ENCODE results near the gene KIF12. TPM values are rescaled to one million over a fixed set of nuclear protein-coding genes. Genes with fewer than 3 reads are reported as not detected.
"Not testable (repeated sequence)": the region's sequence is repeated elsewhere in the genome, so short reads cannot be mapped to it uniquely, and the experiment has no call there.

Gene KIF12
- total RNA-seq, 2 experiments from 2014 or later = not detected

DNA sequence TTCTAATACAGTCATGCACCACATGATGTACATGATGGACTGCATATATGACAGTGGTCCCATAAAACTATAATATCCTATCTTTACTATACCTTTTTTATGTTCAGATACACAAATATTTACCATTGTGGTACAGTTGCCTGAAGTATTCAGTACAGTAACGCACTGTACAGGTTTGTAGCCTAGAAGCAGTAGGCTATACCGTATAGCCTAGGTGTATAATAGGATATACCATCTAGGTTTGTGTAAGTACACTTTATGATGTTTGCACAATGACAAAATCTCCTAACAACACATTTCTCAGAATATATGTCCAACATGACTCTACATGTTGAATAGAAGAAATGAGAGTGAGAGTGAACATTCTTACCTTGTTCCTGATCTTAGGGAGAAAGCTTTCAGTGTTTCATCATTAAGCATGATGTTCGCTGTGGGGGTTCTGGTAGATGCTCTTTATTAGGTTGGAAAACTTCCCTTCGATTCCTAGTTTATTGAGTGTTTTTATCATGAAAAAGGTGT is 52.8 kb downstream of the KIF12 start:
- no peak for TF ChIP-seq CTCF (IDR thresholded peaks at IDR 0.05)
- ChIA-PET CTCF (interaction anchor here (1.4 kb wide), 1 partner anchor 37 kb away, joined by 3 read pairs; no protein-coding TSS in a partner anchor), POLR2A (no interaction called here)
- Mint-ChIP-seq H3K36me3 (ENCODE audit: low read depth) (no peaks in the 10 kb centered on the region), H3K9me3 (no peaks in the 10 kb centered on the region), H3K27ac (no peak overlapping the region), H3K4me3 (no peak overlapping the region), H3K27me3 (no peaks in the 10 kb centered on the region), H3K4me1 (ENCODE audit: low read depth) (no peaks in the 10 kb centered on the region)
- intact Hi-C loops (cut with micrococcal nuclease) = no loop called here
- ATAC-seq (no peak), DNase-seq (no peak)

- H3K27me3 Mint-ChIP-seq; H3K4me3 Mint-ChIP-seq; H3K9me3 Mint-ChIP-seq; CTCF ChIA-PET; POLR2A ChIA-PET; H3K4me1 Mint-ChIP-seq (ENCODE audit: low read depth); H3K36me3 Mint-ChIP-seq (ENCODE audit: low read depth); intact Hi-C loops (cut with micrococcal nuclease); ATAC-seq; H3K27ac Mint-ChIP-seq; DNase-seq: not testable (repeated sequence)
Measured at GRCh38 chr9:114043660-114044059, 55.4 kb downstream of the KIF12 start.

Other genes starting within 250 kb of the KIF12 start
- gene ZNF618, start 223.0 kb downstream of the KIF12 start, total RNA-seq = under 1 TPM; 0.22 to 0.27 TPM
- not detected for gene AMBP, start 21.0 kb downstream of the KIF12 start, total RNA-seq
- 1 to 10 TPM; 8.4 to 9.7 TPM for gene COL27A1, start 56.2 kb upstream of the KIF12 start, total RNA-seq
- not detected for gene ORM1, start 223.8 kb upstream of the KIF12 start, total RNA-seq
- not detected for gene ORM2, start 230.6 kb upstream of the KIF12 start, total RNA-seq